ENCODE data around the gene CTSD. TPM values are rescaled to one million over a fixed set of nuclear protein-coding genes. Genes with fewer than 3 reads are reported as not detected.

CTSD gene
- total RNA-seq, 1 donor = 221 TPM

- DNase-seq (ENCODE audit: low read depth) = no peak
- TF ChIP-seq CTCF (IDR thresholded peaks at IDR 0.05; ENCODE audit: insufficient read depth, low read length) = no peak
- peak overlapping the region; percentile 85 for H3K4me3 ChIP-seq (ENCODE audit: low read depth, low read length)
These were observed 1.7 kb downstream of the CTSD start for GRCh38 chr11:1761857-1762536.

GRCh38 chr11:1761110-1761856 is 2.4 kb downstream of the CTSD start:
- no peak for TF ChIP-seq CTCF (IDR thresholded peaks at IDR 0.05; ENCODE audit: insufficient read depth, low read length)
- no peak overlapping the region for H3K4me3 ChIP-seq (ENCODE audit: low read depth, low read length)
- DNase-seq (ENCODE audit: low read depth) = no peak

GRCh38 chr11:1760351-1761109 is 3.2 kb downstream of the CTSD start:
- no peak for TF ChIP-seq CTCF (IDR thresholded peaks at IDR 0.05; ENCODE audit: insufficient read depth, low read length)
- H3K4me3 ChIP-seq (ENCODE audit: low read depth, low read length) = no peak overlapping the region
- no peak for DNase-seq (ENCODE audit: low read depth)

DNA sequence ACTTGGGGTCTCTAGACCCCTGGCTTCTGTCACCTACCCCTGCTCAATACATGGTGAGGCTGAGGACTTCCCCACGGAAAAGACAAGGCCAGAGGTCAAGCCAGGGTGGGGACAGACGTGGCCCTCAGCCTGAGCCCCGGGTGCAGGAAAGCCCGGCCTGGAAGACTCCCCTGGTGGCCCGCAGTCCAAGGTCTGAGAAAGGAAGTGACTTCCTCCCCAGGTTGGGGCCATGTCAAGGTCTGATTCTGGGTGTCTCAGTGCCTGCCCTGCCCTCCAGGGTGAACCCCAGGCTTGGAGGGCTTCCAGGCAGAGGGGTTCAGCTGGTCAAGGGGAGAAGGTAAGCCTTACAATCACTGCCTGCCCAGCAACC is 3.9 kb downstream of the CTSD start:
- no peak overlapping the region for H3K4me3 ChIP-seq (ENCODE audit: low read depth, low read length)
- TF ChIP-seq CTCF (IDR thresholded peaks at IDR 0.05; ENCODE audit: insufficient read depth, low read length) = no peak
- no peak for DNase-seq (ENCODE audit: low read depth)

DNA sequence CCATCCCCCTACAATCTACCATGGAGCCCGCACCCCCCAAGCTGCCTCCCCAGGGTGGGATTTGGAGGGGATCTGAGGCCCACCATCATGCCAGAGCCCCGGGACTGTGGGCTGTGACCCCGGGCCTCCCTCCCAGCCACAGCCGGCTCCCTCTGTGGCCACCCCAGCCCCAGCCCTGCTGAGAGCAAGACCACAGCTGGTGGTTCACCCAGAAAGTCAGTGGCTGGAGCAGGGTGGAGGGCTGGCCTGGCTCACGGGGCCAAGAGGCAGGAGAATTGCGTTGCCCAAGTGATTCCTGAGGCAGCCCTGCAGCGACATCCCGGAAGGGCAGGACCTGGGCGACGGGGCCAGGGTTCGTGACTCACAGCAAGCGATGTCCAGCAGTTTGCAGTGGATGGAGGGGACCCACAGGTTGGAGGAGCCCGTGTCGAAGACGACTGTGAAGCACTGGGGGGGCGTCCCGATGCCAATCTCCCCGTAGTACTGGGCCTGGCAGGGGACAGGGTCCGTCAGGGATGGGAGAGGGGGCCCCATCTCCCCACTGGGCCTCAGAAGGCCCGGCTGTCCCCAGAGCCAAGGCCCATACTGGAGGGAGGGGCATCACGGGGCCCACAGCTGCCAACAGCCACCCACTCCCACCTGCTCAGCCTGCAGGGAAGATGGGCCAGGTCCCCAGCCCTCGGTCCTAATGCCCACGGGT is 4.4 kb downstream of the CTSD start:
- H3K4me3 ChIP-seq (ENCODE audit: low read depth, low read length) = no peak overlapping the region
- no peak for DNase-seq (ENCODE audit: low read depth)
- no peak for TF ChIP-seq CTCF (IDR thresholded peaks at IDR 0.05; ENCODE audit: insufficient read depth, low read length)

GRCh38 chr11:1758611-1759150 is 5.0 kb downstream of the CTSD start:
- no peak for DNase-seq (ENCODE audit: low read depth)
- H3K4me3 ChIP-seq (ENCODE audit: low read depth, low read length) = no peak overlapping the region
- no peak for TF ChIP-seq CTCF (IDR thresholded peaks at IDR 0.05; ENCODE audit: insufficient read depth, low read length)
